Measurements from ENCODE around the gene ZNF45.

DNA sequence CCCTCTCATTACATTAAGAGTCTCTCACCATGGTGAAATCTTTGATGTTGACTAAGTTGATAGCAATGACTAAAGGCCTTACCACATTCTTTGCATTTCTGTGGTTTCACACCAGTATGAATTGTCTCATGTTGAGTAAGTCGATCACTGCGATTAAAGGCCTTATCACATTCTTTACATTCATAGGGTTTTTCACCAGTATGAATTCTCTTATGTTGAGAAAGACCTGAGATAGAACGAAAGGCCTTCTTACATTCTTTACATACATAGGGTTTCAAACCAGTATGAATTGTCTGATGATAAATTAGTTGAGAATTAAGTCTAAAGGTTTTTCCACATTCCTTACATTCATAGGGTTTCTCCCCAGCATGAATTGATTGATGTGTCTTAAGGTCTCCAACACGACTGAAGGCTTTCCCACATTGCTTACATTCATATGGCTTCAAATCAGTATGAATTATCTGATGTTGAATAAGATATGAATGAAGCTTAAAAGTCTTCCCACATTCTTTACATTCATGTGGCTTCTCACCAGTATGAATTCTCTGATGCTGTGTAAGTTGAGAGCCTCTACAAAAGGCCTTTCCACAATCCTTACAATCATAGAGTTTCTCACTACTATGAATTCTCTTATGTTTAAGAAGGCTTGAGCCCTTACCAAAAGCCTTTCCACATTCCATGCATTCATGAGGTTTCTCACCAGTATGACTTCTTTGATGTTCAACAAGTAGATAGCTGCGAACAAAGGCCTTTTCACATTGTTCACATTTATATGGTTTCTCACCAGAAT, 62.3 kb downstream of the ZNF45 start:
- TF ChIP-seq RCOR1 (IDR thresholded peaks at IDR 0.05; ENCODE audit: insufficient replicate concordance, low read length) (no peak), MXI1 (IDR thresholded peaks at IDR 0.05; ENCODE audit: borderline replicate concordance, low read depth, low read length) (no peak), CEBPB (IDR thresholded peaks at IDR 0.05; ENCODE audit: low read depth, low read length) (no peak), SMC3 (IDR thresholded peaks at IDR 0.05; ENCODE audit: low read depth, low read length) (no peak), RAD21 (IDR thresholded peaks at IDR 0.05; ENCODE audit: low read length) (no peak), BHLHE40 (IDR thresholded peaks at IDR 0.05; ENCODE audit: low read depth, low read length) (no peak)
- TF ChIP-seq, protein P1, sequence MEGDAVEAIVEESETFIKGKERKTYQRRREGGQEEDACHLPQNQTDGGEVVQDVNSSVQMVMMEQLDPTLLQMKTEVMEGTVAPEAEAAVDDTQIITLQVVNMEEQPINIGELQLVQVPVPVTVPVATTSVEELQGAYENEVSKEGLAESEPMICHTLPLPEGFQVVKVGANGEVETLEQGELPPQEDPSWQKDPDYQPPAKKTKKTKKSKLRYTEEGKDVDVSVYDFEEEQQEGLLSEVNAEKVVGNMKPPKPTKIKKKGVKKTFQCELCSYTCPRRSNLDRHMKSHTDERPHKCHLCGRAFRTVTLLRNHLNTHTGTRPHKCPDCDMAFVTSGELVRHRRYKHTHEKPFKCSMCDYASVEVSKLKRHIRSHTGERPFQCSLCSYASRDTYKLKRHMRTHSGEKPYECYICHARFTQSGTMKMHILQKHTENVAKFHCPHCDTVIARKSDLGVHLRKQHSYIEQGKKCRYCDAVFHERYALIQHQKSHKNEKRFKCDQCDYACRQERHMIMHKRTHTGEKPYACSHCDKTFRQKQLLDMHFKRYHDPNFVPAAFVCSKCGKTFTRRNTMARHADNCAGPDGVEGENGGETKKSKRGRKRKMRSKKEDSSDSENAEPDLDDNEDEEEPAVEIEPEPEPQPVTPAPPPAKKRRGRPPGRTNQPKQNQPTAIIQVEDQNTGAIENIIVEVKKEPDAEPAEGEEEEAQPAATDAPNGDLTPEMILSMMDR (conservative IDR thresholded peaks at IDR 0.05; ENCODE audit: low read depth, low read length): no peak
